ENCODE measurements around the gene GTF2H4.
"Not testable (repeated sequence)": the region's sequence is repeated elsewhere in the genome, so short reads cannot be mapped to it uniquely, and the experiment has no call there.

Gene GTF2H4

GRCh38 chr6:30927080-30927479 lies 19.1 kb downstream of the GTF2H4 start:
- not testable (repeated sequence) for DNase-seq

GRCh38 chr6:30928677-30929076 lies 20.7 kb downstream of the GTF2H4 start:
- no peak for DNase-seq

- DNase-seq = no peak
These were observed 22.5 kb downstream of the GTF2H4 start for GRCh38 chr6:30930506-30930905.

- DNase-seq = no peak
These were observed 23.3 kb downstream of the GTF2H4 start for GRCh38 chr6:30931272-30931671.

- DNase-seq = no peak
These were observed 24.1 kb downstream of the GTF2H4 start, which contains the start of gene SFTA2 for GRCh38 chr6:30931969-30932645. Gene SFTA2 (minus strand): TSS chr6:30932170. CDS start chr6:30932096, 74 bp downstream.

GRCh38 chr6:30932665-30933365 lies 24.8 kb downstream of the GTF2H4 start:
- no peak for DNase-seq

- no peak for DNase-seq
These were observed 27.0 kb downstream of the GTF2H4 start for GRCh38 chr6:30935018-30935417.

GRCh38 chr6:30937265-30937664 lies 29.3 kb downstream of the GTF2H4 start:
- DNase-seq = no peak

- DNase-seq = no peak
These were observed 30.7 kb downstream of the GTF2H4 start for GRCh38 chr6:30938730-30939129.

- no peak for DNase-seq
These were observed 31.5 kb downstream of the GTF2H4 start for GRCh38 chr6:30939473-30939872.

- DNase-seq = no peak
These were observed 32.5 kb downstream of the GTF2H4 start, which contains the start of gene MUCL3 for GRCh38 chr6:30940361-30940986. Gene MUCL3 (plus strand): TSS chr6:30940973. CDS start chr6:30941000, 27 bp downstream.

- no peak for DNase-seq
These were observed 34.5 kb downstream of the GTF2H4 start for GRCh38 chr6:30942338-30943060.

- DNase-seq = no peak
These were observed 36.0 kb downstream of the GTF2H4 start for GRCh38 chr6:30944051-30944450.

GRCh38 chr6:30945281-30945680 lies 37.3 kb downstream of the GTF2H4 start:
- no peak for DNase-seq

GRCh38 chr6:30947231-30947630 lies 39.2 kb downstream of the GTF2H4 start:
- no peak for DNase-seq

GRCh38 chr6:30948811-30949210 lies 40.8 kb downstream of the GTF2H4 start:
- no peak for DNase-seq

GRCh38 chr6:30951907-30952469 lies 44.0 kb downstream of the GTF2H4 start:
- no peak for DNase-seq

GRCh38 chr6:30954631-30955366 lies 46.8 kb downstream of the GTF2H4 start:
- no peak for DNase-seq

GRCh38 chr6:30955367-30956042 lies 47.5 kb downstream of the GTF2H4 start:
- DNase-seq = peak; percentile 66

- no peak for DNase-seq
These were observed 49.7 kb downstream of the GTF2H4 start for GRCh38 chr6:30957716-30958115.

- no peak for DNase-seq
These were observed 53.1 kb downstream of the GTF2H4 start for GRCh38 chr6:30960907-30961673.

All from activated CD4-positive, alpha-beta T cell treated with anti-CD3 and anti-CD28 coated beads, Interleukin-10, Interleukin-2, amounts not matched to agents 100 ng/mL and 50 ng/mL, durations not matched to agents 16 hours and 8 hours (primary cell).